Ovary (tissue), 9 donors: ENCODE data around the gene EIF3I. TPM values are rescaled to one million over a fixed set of nuclear protein-coding genes. Genes with fewer than 3 reads are reported as not detected.
"Not testable (repeated sequence)": the region's sequence is repeated elsewhere in the genome, so short reads cannot be mapped to it uniquely, and the experiment has no call there.

Experiments
- DNase-seq, 5 donors: peaks; one replicate each; pipeline ENCODE4 v3.0.0-alpha.2; 2019 to 2020
- H3K27ac ChIP-seq, 2 donors: fragments of 200-600 bp; one replicate each; pipeline versions ENCODE4 v1.5.1 to v1.8.0; 2019 to 2022
- H3K27me3 ChIP-seq: fragments of 200-600 bp; one replicate; pipeline ENCODE4 v1.8.0; 2022
- H3K36me3 ChIP-seq: fragments of 200-600 bp; sonication (generic); one replicate; pipeline ENCODE4 v1.5.1; 2019
- H3K4me1 ChIP-seq: one replicate; pipeline ENCODE4 v1.8.1; 2013; ENCODE audit warnings: mild to moderate bottlenecking, moderate library complexity; ENCODE audit not compliant: insufficient read depth
- H3K4me3 ChIP-seq: fragments of 200-600 bp; sonication (generic); one replicate; pipeline ENCODE4 v1.5.1; 2017
- H3K9me3 ChIP-seq, 2 donors: fragments of 200-600 bp in 1 of 2; sonication (generic) in 1 of 2; one replicate each; pipeline versions ENCODE4 v1.5.1 to v1.8.1; 2013 to 2019; ENCODE audit warnings: mild to moderate bottlenecking in 1 of 2, moderate library complexity in 1 of 2
- CTCF ChIP-seq, 3 donors: fragments of 450-650 bp in 2 of 3; fragments of 200-600 bp in 1 of 3; IDR thresholded peaks; one replicate each; pipeline versions ENCODE4 v1.5.1 to v1.8.0; 2016 to 2022; ENCODE audit warnings: antibody characterized with exemption in 3 of 3, mild to moderate bottlenecking in 1 of 3
- EP300 ChIP-seq: sonication (generic); formaldehyde crosslinking; IDR thresholded peaks from one replicate; pipeline ENCODE4 v1.6.1; 2017; ENCODE audit warnings: antibody characterized with exemption
- POLR2A ChIP-seq: fragments of 450-650 bp; IDR thresholded peaks from one replicate; pipeline ENCODE4 v1.6.1; 2017; ENCODE audit warnings: antibody characterized with exemption, mild to moderate bottlenecking, moderate library complexity
- WGBS, 3 donors: extraction: QIAGEN DNeasy Blood & Tissue Kit in 1 of 3; methylation state at CpG; one replicate each; pipeline versions ENCODE4 v1.1.5 to v1.1.7; 2013 to 2017; 5-methylcytosine and 5-hydroxymethylcytosine counted together
- intact Hi-C, 4 donors: fragments of 100-400 bp; cut with DNase I; formaldehyde crosslinking; loops; one replicate each; pipeline versions ENCODE4 v1.11.0 to v1.15.1; 2022 to 2023
- polyA plus RNA-seq, 2 donors: library from polyadenylated mRNA; stranded (reverse); fragments of 200-250 nt in 1 of 2; fragments of 350-450 nt in 1 of 2; fragmentation: Illumina TruSeq in 1 of 2; extraction: RNeasy Lipid Tissue Mini Kit (QIAGEN cat#74804) in 1 of 2; gene quantifications; one replicate each; pipeline ENCODE4 v1.2.3, GENCODE V29; 2013 to 2014
- total RNA-seq, 7 donors: library from RNA; depleted of rRNA in 2 of 7; stranded (reverse); fragments of >200 nt in 2 of 7; fragmentation: NEBNext Ultra II Directional in 3 of 7; extraction: Animal tissue kit (Norgen Biotek cat#: 25700) in 3 of 7; gene quantifications; one replicate each; pipeline versions ENCODE4 v1.1.0 to v1.2.4, GENCODE V29; 2016 to 2023
- donor health status: DM: no; HTN: no; CAD: no; lungs with moderate emphysema.
- donor health status: DM: no; HTN: no; CAD: no.
- donor health status: Bipolar disorder and iron deficiency.
- donor health status: DM: yes; HTN: yes; CAD: no.
- donor health status: DM: no; HTN: no; CAD: no.
- donor health status: DM: yes; HTN: yes; CAD: no.

Gene EIF3I
- total and polyA plus RNA-seq, 9 donors, result 140 to 272 (median 161) TPM

DNA sequence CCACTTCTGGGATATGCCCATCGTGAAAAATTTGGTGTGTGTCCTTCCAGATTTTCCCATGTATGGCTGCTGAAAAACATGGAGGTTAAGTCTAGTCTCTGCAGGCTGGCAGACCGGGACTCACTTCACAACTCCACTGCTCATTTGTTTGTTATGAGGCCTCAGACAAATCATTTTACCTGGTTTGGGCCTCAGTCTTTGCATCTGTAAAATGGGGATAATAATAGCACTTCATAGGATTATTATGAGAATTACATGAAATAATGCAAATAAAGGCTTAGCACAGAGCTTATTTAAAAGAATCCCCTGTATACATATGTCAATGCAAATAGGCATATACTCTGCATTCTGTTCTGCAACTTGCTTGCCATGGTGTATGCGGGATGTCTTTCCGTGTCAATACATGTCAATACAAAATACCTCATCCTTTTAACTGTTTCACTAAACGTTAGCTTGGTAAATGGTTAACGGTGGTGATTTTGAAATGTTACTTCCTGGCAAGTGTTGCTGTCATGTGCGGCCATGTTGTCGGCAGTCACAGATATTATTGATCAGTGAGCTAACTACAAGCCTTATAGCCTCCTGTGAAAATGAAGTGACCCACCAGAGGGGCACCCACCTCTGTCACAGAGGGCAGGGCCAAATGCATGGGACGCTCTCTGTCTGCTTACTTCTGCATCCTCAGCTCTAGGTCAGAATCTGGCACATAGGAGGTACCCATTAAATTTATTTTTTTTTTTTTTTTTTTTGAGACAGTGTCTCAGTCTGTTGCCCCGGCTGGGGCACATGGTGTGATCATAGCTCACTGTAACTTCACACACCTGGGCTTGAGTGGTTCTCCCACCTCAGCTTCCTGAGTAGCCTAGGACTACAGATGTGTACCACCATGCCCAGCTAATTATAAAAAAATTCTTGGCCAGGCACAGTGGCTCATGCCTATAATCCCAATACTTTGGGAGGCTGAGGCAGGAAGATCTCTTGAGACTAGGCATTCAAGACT is 33.2 kb downstream of the EIF3I start:
- TF ChIP-seq EP300, result no peak
- TF ChIP-seq CTCF (IDR thresholded peaks at IDR 0.05), result no peak
- no peak overlapping the region for H3K27ac ChIP-seq
- intact Hi-C loops, result no loop called here
- peaks cover 1% of the 10 kb centered on the region for H3K4me1 ChIP-seq
- H3K27me3 ChIP-seq, result no peaks in the 10 kb centered on the region
- H3K36me3 ChIP-seq, result no peaks in the 10 kb centered on the region
- WGBS, 3 donors, result 82 to 86% (median 83%) methylated on average over 10 of the region's 10 CpGs
- no peaks in the 10 kb centered on the region for H3K9me3 ChIP-seq
- H3K4me3 ChIP-seq, result no peak overlapping the region
- no peak for DNase-seq

GRCh38 chr1:32256473-32257226 is 34.4 kb downstream of the EIF3I start:
- H3K27ac ChIP-seq, result no peak overlapping the region
- H3K4me3 ChIP-seq, result no peak overlapping the region
- no peaks in the 10 kb centered on the region for H3K9me3 ChIP-seq
- no peak for TF ChIP-seq POLR2A
- no peak for TF ChIP-seq CTCF (IDR thresholded peaks at IDR 0.05)
- TF ChIP-seq EP300, result no peak
- no peaks in the 10 kb centered on the region for H3K36me3 ChIP-seq
- intact Hi-C loops, result no loop called here
- no peaks in the 10 kb centered on the region for H3K27me3 ChIP-seq
- no peak for DNase-seq
- 78 to 81% (median 80%) methylated on average over 9 of the region's 9 CpGs for WGBS, 3 donors
- no peaks in the 10 kb centered on the region for H3K4me1 ChIP-seq

DNA sequence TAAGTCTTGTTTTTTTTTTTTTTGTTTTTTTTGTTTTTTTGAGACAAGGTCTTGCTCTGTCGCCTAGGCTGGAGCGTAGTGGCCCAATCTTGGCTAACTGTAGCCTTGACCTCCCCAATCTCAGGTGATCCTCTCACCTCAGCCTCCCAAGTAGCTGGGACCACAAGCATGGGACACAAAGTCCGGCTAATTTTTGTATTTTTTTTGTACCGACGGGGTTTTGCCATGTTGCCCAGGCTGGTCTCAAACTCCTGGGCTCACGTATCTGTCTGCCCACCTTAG is 35.0 kb downstream of the EIF3I start:
- Histone ChIP-seq H3K9me3 (no peaks in the 10 kb centered on the region), H3K36me3 (no peaks in the 10 kb centered on the region), H3K27me3 (no peaks in the 10 kb centered on the region), H3K4me1 (no peaks in the 10 kb centered on the region), H3K27ac (no peak overlapping the region), H3K4me3 (no peak overlapping the region)
- TF ChIP-seq POLR2A, result no peak
- no peak for TF ChIP-seq EP300
- TF ChIP-seq CTCF (IDR thresholded peaks at IDR 0.05), result no peak
- no peak for DNase-seq
- intact Hi-C loops, result no loop called here
- 80 to 90% (median 89%) methylated on average over 6 of the region's 6 CpGs for WGBS, 3 donors

GRCh38 chr1:32263236-32263593 is 41.0 kb downstream of the EIF3I start:
- H3K4me3 ChIP-seq, DNase-seq, H3K36me3 ChIP-seq, H3K27me3 ChIP-seq, H3K27ac ChIP-seq, H3K4me1 ChIP-seq, H3K9me3 ChIP-seq, intact Hi-C loops: not testable (repeated sequence)
- 95 to 97% (median 96%) methylated on average over 4 of the region's 4 CpGs for WGBS, 3 donors

- no peak overlapping the region for H3K4me3 ChIP-seq
- DNase-seq, result no peak
- WGBS, 3 donors, result 91 to 95% (median 94%) methylated on average over 4 of the region's 4 CpGs
- H3K9me3 ChIP-seq, result no peaks in the 10 kb centered on the region
- H3K36me3 ChIP-seq, result no peaks in the 10 kb centered on the region
- no peak overlapping the region for H3K27ac ChIP-seq
- TF ChIP-seq EP300 (no peak), CTCF (IDR thresholded peaks at IDR 0.05) (no peak), POLR2A (no peak)
- intact Hi-C loops, result no loop called here
- no peaks in the 10 kb centered on the region for H3K27me3 ChIP-seq
- H3K4me1 ChIP-seq, result no peaks in the 10 kb centered on the region
These were observed 41.5 kb downstream of the EIF3I start for GRCh38 chr1:32263744-32264143.
